Stimulated activated CD4-positive, alpha-beta T cell treated with anti-CD3 and anti-CD28 coated beads, Interleukin-15, amount 100 ng/mL, for 48 hours (primary cell): ENCODE measurements around the gene MEGF11.
"Not testable (repeated sequence)": the region's sequence is repeated elsewhere in the genome, so short reads cannot be mapped to it uniquely, and the experiment has no call there.

Experiments
- DNase-seq, 2 donors: peaks; one replicate each; pipeline ENCODE4 v3.0.0-alpha.2; 2020; ENCODE audit warnings: low read depth in 2 of 2

Gene MEGF11

DNA sequence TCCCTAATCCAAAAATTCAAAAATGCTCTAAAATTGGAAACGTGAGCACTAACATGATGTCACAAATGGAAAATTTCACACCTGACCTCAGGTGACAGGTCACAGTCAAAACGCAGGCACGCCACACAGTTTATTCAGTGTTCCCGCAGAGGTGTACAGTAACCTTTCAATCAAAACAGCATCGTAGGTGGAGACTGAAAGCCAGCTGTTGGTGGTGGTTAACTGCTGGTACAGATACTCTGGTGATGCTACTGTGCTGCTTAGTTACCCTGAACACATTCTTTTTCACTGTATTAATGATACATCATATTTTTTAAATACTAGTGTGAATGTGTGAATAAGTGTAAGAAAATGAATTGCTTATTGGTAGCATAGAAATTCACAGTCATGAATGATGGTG is 360.5 kb downstream of the MEGF11 start:
- no peak for DNase-seq

DNA sequence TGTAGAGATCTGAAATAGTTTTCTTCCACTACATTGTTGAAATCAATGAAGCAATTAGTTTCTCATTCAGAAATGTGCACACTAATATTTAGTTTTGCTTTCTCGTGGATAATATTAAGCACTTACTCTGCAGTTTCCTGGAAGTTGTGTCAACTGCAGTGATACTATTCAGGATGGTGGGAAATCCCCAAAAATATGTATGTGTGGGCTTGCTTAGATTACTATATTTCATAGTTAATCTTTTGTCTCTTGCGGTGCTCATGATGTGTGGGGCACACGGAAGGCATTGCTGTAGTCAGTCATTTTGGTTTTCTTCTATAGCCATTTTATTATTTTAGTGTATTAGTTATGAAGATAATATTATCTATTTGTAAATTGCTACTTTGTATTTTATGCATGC is 364.6 kb downstream of the MEGF11 start:
- no peak for DNase-seq

DNA sequence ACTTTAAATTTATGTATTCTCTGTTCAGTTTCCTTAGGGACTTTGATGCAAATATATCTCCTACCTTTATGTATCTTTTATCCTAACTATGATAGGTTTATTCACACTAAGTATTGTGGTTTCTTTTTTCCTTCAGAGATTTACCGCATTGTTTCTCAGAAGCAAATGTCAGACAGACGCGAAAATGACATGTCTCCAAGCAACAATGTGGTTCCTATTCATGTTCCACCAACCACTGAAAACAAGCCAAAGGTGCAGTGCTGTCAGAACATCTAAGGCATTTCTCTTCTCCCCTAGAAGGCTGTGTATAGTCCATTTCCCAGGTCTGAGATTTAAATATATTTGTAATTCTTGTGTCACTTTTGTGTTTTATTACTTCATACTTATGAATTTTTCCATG is 366.0 kb downstream of the MEGF11 start:
- peak in 1 of 2 donors; percentile 31 for DNase-seq

DNA sequence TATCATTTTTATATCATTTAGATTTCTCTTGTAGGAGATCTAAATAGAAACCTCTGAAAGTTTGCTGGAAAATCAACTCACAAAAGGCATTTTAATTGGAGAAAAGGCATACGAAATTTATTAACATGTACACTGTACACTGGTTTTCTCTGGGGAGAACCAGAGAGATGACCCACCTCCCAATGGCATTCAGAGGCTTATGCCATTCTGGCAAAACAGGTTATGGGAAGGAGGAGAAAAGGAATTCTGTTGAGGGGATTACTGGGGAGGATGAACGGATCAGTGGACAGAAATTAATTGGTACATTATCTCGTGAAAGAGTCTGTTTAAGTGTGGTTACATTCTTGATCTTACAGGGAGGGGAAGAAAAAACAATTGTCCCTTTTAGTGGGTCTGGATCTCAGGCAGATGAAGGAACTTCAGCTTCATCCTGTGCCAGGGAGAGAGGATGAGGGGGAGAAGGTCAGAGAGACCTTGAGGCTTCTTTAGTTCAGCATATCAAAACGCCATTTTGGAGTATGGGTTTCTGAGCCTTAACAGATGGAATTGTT is 367.8 kb downstream of the MEGF11 start:
- no peak for DNase-seq

DNA sequence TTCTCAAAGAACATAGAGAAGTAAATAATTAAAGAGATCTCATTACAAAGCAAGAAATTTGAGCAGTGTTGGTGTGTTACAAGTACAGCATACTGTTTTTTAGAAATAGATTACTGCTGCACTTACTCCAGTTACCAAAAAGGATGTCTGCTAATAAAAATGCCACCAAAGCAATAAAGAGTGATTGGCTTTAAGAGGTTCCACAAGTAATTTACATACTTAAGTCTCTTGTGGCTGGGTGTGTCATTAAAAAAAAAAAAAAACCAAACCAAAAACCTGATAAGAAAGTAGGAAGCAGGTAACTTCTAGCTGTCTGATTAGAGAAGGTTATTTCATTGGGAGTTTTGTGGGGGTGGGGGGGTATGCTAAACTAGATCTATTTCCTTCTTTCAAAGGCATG is 369.0 kb downstream of the MEGF11 start:
- no peak for DNase-seq

DNA sequence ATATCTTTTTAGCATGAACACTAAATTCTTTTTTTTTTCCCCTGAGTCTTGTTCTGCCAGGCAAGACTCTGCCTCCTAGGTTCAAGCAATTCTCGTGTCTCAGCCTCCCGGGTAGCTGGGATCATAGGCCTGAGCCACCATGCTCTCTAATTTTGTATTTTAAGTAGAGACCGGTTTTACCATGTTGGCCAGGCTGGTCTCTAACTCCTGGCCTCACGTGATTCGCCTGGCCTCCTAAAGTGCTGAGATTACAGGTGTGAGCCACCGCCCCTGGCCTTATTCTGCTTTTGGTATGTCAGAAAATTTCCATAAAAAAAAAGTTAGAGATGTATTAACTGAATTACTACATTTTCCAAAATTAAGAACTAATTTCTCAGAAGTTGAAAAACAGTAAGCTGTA is 370.0 kb downstream of the MEGF11 start:
- no peak for DNase-seq

DNA sequence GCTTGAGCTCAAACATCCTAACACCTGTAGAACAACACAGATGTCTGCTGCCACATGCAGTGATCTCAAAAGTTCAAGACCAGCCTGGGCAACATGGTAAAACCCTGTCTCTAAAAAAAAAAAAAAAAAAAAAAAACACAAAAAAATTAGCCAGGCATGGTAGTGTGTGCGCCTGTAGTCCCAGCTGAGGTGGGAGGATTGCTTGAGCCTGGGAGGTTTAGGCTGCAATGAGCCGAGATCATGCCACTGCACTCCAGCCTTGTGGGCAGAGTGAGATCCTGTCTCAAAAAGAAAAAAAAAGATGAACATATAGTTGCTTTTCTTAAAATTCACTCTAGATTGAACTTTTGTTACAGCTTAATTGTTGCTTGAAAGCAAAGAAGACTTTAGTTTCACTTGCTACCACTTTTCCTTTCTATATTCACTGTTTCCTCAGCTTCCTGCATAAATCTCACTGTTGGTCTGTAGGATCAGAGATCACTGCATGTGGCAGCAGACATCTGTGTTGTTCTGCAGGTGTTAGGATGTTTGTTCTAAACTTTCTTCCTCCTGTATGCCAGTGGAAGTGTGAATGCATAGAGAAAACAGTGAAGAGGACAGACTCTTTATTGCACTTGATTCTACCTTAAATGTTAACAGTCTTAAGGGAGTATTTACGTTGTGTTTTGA is 371.6 kb downstream of the MEGF11 start:
- no peak for DNase-seq

DNA sequence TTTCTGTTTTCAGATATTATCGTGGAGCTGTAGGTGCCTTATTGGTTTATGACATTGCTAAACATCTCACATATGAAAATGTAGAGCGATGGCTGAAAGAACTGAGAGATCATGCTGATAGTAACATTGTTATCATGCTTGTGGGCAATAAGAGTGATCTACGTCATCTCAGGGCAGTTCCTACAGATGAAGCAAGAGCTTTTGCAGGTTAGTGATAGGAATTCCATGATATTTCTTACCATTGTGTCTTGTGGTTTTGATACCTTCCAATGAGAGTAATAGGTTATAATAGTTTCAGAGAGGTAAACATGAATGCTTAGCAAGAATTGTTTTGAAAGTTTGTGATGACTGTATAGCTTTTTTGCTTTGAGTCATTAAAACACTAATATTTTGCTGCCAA is 375.8 kb downstream of the MEGF11 start:
- DNase-seq = no peak

DNA sequence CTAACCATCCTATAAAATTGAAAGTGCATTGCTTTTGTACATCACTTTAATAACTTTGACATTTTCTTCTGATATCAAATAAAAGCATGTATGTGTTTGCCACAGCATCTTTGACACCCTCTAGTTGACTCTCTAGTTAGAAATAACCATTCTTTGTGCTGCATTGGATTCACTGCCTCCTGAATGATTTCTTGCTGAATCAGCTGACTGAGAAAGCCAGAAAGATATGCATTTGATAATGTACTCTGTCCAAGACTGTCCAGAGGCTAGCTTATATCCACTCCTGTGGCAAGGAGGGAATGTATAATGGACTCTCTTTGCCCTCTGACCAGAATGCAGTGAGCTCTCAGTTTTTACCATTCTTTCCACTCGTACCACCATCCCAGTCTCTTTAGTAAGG is 378.1 kb downstream of the MEGF11 start:
- no peak for DNase-seq

DNA sequence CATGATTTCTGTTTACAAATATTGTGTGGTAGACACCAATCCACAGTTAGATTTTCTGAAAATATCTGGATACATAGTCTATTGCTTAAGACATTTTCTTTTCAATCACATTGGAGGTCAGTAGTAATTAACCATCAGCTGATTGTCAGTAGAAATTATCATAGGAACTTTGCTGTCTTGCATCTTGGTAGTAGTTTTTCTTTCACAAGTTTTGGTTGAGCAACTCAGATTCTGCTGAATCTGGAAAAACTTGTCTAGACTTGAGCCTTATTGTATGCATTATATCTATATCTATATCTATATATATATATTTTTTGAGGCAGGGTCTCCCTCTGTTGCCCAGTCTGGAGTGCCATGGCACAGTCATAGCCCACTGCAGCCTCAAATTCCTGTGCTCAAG is 380.3 kb downstream of the MEGF11 start:
- no peak for DNase-seq

DNA sequence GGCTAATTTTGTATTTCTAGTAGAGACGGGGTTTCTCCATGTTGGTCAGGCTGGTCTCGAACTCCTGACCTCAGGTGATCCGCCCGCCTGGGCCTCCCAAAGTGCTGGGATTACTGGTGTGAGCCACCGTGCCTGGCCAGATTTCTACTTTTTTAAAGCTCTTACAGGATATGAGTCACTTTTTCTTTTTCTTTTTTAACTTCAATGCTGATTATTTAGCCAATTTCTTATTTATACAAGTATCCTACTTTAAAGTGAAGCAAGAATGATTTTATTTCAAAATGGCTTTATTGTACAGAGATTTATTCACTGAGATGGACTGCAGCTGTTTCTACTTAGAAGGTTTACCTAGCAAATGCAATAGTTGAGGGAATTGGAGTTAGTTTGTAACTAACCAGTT is 381.0 kb downstream of the MEGF11 start:
- DNase-seq = not testable (repeated sequence)

DNA sequence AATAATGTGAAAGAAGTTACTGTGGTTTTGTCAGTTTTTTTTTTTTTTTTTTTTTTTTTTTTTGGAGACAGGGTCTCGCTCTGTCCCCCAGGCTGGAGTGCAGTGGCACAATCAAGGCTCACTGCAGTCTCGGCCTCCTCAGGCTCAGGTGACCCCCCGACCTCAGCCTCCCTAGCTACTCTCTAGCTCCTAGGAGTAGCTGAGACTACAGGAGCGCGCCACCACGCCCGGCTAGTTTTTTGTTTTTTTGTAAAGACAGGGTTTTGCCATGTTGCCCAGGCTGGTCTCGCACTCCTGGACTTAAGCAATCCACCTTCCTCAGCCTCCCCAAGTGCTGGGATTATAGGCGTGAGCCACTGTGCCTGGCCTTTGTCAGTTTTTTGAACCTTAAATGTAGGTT is 381.7 kb downstream of the MEGF11 start:
- not testable (repeated sequence) for DNase-seq

DNA sequence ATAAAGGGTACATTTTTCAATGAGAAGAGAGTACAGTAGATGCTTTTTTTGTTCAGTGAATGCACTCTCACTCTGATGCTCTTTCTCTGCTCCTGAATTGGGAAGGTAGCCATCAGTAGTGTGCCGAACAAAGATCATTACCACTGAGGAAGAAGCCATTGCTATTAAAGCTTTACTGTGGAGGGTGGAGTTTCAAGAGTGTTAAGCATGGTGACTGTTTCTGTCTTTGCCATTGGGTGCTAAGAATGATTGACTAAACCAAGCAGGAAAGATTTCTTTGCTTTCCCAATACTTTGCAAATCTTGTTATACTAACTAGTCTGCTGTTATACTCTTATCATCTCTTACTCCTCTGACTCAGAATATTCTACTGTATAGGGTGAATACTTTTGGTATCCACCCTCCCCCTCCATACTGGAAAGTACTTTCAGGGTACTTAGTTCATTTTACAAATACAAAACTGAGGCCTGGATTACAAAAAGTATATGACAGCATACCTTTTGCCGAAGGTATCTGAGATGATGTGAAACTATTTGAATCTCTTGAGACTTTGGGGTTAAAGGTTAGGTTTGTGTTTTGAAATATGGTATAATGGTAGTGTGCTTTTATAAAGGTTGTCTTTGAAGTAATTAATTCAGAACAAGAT is 382.5 kb downstream of the MEGF11 start:
- no peak for DNase-seq

DNA sequence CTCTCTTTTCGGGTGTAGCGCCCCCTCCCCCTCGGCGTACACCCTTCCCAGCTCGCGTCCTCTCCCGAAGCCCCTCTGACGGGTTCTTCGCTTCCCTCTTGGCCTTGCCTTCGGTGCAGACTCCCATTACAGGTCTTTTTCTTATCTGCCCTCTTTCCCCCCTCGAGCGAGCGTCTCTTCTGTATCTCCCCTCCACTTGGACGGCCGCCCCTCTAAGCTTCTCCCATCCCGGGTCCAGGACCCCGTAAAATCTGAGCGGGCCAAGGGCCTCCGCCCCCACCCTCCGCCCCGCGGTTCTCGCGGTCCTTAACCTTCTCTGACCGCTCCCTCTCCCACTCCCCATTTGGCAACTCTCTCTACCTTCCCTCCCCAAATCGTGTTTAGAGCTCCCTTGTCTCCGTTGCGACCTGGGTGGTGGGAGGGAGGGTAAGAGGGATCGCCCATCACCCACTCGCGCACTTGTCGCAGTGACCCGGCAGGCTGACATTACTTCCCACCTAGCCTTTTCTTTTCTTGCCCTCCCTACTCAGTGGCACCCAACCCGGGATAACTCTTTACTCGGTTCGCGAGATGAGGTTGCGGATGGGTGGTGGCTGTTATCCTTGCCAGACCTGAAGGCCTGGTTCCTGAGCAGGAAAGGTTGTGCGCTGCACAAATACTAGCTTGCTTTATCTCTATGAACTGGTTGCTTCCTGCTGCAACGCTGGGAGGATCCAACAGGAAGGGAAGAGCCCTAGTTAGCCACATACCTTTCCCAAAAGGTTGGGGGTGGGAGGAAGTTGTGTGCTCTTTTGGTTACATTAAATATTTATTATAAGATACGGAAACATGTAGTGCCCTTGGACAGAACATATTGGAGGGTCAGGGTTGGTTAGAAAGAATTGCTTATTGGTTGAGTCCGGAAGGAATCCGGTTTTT is 383.3 kb downstream of the MEGF11 start:
- DNase-seq = no peak

DNA sequence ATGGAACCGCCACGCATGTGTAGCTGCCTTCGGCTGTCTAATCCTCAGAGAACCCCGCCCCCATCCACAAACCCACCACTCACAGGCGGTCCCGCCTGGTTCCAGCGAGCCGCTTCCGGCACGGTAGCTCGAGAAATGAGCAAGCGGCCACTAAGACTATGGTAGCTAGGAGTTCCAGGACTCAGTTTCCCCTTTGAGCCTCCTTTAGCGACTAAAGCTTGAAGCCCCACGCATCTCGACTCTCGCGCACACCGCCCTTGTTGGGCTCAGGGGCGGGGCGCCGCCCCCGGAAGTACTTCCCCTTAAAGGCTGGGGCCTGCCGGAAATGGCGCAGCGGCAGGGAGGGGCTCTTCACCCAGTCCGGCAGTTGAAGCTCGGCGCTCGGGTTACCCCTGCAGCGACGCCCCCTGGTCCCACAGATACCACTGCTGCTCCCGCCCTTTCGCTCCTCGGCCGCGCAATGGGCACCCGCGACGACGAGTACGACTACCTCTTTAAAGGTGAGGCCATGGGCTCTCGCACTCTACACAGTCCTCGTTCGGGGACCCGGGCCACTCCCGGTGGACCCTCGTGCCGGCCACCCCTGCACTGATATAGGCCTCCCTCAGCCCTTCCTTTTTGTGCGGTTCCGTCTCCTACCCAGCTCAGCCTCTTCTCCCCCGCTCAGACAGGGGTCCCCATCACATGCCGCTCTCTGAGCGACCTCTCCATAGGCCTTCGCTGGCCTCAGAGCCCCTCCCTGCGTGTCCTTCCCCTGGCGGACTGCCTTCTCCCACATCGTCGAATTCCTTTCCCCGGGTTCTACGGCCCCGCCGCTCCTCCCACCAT is 384.2 kb downstream of the MEGF11 start, which contains the start of gene RAB11A:
RAB11A (plus strand) TSS at position 366 of the 828 bp plus-strand sequence; CDS start at position 461, 95 bp downstream.
- DNase-seq = peak; percentile 92

DNA sequence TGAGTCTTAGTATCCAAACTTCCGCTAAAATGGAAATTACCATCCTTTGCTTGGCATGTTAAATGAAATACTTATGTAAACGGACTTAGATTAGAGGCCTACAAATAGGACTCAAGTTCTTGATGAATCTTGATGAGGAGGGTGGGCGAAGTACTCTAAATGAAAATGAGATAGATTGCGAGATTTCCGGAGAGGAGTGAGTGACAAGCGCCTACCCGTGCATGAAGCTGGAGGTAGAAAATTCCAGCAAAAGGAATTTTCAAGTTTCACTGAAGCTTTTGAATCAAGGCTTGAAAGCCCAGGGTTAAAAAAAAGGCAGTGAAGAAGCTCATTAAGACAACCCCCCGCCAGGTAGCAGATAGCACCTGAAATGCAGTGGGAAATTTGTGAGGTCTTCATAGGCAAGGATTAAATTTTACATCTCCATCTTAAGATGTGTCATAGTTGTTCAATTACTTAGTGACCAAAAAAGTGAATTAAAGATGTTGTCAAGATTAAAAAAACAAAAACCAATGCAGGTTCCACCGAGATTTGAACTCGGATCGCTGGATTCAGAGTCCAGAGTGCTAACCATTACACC is 384.9 kb downstream of the MEGF11 start:
- DNase-seq = no peak

DNA sequence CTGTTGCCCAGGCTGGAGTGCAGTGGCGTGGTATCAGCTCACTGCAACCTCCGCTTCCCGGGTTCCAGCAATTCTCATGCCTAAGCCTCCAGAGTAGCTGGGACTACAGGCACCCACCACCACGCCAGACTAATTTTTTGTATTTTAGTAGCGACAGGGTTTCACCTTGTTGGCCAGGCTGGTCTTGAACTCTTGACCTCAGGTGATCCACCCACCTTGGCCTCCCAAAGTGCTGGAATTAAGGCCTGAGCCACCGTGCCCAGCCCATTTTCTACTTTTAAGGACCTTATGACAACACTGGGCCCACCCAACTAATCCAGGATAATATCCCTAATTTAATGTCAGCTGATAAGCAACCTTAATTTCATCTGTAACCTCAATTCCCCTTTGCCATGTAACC is 385.6 kb downstream of the MEGF11 start:
- not testable (repeated sequence) for DNase-seq

DNA sequence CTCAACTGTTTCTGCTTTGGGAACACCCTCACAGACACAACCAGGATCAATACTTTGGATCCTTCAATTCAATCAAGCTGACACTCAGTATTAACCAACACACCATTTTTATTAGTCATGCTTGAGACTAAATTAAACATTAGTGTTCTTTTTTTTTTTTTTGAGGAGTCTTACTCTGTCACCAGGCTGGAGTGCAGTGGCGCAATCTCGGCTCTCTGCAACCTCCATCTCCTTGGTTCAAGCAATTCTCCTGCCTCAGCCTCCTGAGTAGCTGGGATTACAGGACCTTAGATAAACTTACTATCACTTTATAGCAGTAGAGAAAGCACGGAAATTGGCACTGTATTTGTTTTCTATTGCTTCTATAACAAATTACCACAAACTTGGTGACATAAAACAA is 386.3 kb downstream of the MEGF11 start:
- no peak for DNase-seq

DNA sequence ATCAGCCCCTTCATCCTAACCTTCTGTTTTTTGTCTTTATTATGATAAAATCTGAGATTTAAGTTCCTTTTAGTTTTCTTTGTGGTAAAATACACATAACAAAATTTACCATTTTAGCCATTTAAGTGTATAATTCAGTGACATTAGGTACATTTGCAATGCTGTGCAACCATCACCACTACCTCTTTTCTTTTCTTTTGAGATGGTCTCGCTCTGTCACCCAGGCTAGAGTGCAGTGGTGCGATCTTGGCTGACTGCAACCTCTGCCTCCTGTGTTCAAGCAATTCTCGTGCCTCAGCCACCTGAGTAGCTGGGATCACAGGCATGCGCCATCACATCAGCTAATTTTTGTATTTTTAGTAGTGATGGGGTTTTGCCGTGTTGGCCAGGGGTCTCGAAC is 390.4 kb downstream of the MEGF11 start:
- no peak for DNase-seq

DNA sequence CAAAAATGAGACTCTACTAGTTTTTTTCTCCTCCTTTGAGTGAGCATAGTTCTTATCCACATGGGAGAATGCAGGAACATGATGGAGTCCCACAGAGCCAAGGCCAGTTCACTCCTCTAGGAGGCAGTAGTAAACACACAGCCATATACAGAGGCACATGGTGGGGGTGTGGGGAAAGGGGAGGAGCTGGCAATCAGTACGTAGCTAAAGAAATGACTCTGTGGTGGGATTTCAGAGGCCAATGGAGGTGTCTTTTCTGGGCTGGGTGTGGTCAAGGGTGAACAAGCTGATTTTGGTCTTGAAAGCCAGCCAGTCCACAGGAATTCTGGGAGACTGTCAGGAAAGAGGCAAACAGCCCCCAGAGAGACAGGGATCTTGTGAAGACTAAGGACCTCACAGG is 390.9 kb downstream of the MEGF11 start:
- DNase-seq = peak; percentile 54 to 68
